ENCODE data around the gene KCNIP1. TPM values are rescaled to one million over a fixed set of nuclear protein-coding genes. Genes with fewer than 3 reads are reported as not detected.

KCNIP1 gene
- total and polyA plus RNA-seq, 2 experiments from 2014 or later, result 0.43 to 0.80 TPM

GRCh38 chr5:170628028-170628427 is 124.2 kb downstream of the KCNIP1 start:
- 92% methylated on average over 8 of the region's 8 CpGs for WGBS (ENCODE audit: low lambda C conversion rate, missing lambda C conversion rate)
- Histone ChIP-seq H3K36me3 (replicated peaks; ENCODE audit: insufficient read depth, low read depth) (no peaks in the 10 kb centered on the region), H3K4me1 (ENCODE audit: insufficient read depth) (peaks cover 5% of the 10 kb centered on the region), H3K4me2 (no peak overlapping the region), H3K9me2 (replicated peaks; ENCODE audit: insufficient read depth) (no peaks in the 10 kb centered on the region), H3K27ac (no peak overlapping the region), H4K20me1 (ENCODE audit: insufficient read depth, poor library complexity, severe bottlenecking) (no peaks in the 10 kb centered on the region), H3K9me3 (ENCODE audit: low read depth) (no peaks in the 10 kb centered on the region), H3K27me3 (peaks cover 10% of the 10 kb centered on the region), H3K79me2 (no peaks in the 10 kb centered on the region), H2AFZ (no peak overlapping the region), H3K4me3 (no peak overlapping the region)
- TF ChIP-seq EZH2 (IDR thresholded peaks at IDR 0.05; ENCODE audit: borderline replicate concordance), result no peak
- no peak for TF ChIP-seq EZH2phosphoT487 (IDR thresholded peaks at IDR 0.05; ENCODE audit: low read depth, severe bottlenecking, unreplicated experiment)
- TF ChIP-seq CTCF (IDR thresholded peaks at IDR 0.05; ENCODE audit: poor library complexity), result no peak
- DNase-seq (ENCODE audit: low spot score), result no peak

- H3K79me2 ChIP-seq, result no peaks in the 10 kb centered on the region
- TF ChIP-seq EZH2 (IDR thresholded peaks at IDR 0.05; ENCODE audit: borderline replicate concordance), result no peak
- WGBS (ENCODE audit: low lambda C conversion rate, missing lambda C conversion rate), result 92% methylated on average over 19 of the region's 19 CpGs
- no peaks in the 10 kb centered on the region for H3K36me3 ChIP-seq (replicated peaks; ENCODE audit: insufficient read depth, low read depth)
- no peak overlapping the region for H2AFZ ChIP-seq
- no peak overlapping the region for H3K4me2 ChIP-seq
- no peaks in the 10 kb centered on the region for H3K9me2 ChIP-seq (replicated peaks; ENCODE audit: insufficient read depth)
- no peaks in the 10 kb centered on the region for H3K9me3 ChIP-seq (ENCODE audit: low read depth)
- peaks cover 11% of the 10 kb centered on the region for H3K4me1 ChIP-seq (ENCODE audit: insufficient read depth)
- H3K4me3 ChIP-seq, result no peak overlapping the region
- H4K20me1 ChIP-seq (ENCODE audit: insufficient read depth, poor library complexity, severe bottlenecking), result no peaks in the 10 kb centered on the region
- H3K27me3 ChIP-seq, result peaks cover 10% of the 10 kb centered on the region
- H3K27ac ChIP-seq, result no peak overlapping the region
- DNase-seq (ENCODE audit: low spot score), result no peak
Observed at GRCh38 chr5:170628691-170629565, 125.1 kb downstream of the KCNIP1 start.

- H3K27me3 ChIP-seq, result peaks cover 10% of the 10 kb centered on the region
- no peak overlapping the region for H3K4me3 ChIP-seq
- H4K20me1 ChIP-seq (ENCODE audit: insufficient read depth, poor library complexity, severe bottlenecking), result no peaks in the 10 kb centered on the region
- H2AFZ ChIP-seq, result no peak overlapping the region
- peaks cover 14% of the 10 kb centered on the region for H3K4me1 ChIP-seq (ENCODE audit: insufficient read depth)
- H3K9me3 ChIP-seq (ENCODE audit: low read depth), result no peaks in the 10 kb centered on the region
- no peak overlapping the region for H3K4me2 ChIP-seq
- DNase-seq (ENCODE audit: low spot score), result no peak
- WGBS (ENCODE audit: low lambda C conversion rate, missing lambda C conversion rate), result 83% methylated on average over 7 of the region's 7 CpGs
- no peaks in the 10 kb centered on the region for H3K79me2 ChIP-seq
- no peaks in the 10 kb centered on the region for H3K36me3 ChIP-seq (replicated peaks; ENCODE audit: insufficient read depth, low read depth)
- no peaks in the 10 kb centered on the region for H3K9me2 ChIP-seq (replicated peaks; ENCODE audit: insufficient read depth)
- TF ChIP-seq EZH2phosphoT487 (IDR thresholded peaks at IDR 0.05; ENCODE audit: low read depth, severe bottlenecking, unreplicated experiment) (no peak), CTCF (IDR thresholded peaks at IDR 0.05; ENCODE audit: poor library complexity) (no peak)
- no peak overlapping the region for H3K27ac ChIP-seq
Observed at GRCh38 chr5:170629566-170630175, 125.9 kb downstream of the KCNIP1 start.

GRCh38 chr5:170630226-170630625 is 126.4 kb downstream of the KCNIP1 start:
- H3K4me1 ChIP-seq (ENCODE audit: insufficient read depth), result peaks cover 14% of the 10 kb centered on the region
- no peak overlapping the region for H3K4me3 ChIP-seq
- no peak overlapping the region for H2AFZ ChIP-seq
- no peak for TF ChIP-seq EZH2 (IDR thresholded peaks at IDR 0.05; ENCODE audit: borderline replicate concordance)
- no peak for TF ChIP-seq EZH2phosphoT487 (IDR thresholded peaks at IDR 0.05; ENCODE audit: low read depth, severe bottlenecking, unreplicated experiment)
- TF ChIP-seq CTCF (IDR thresholded peaks at IDR 0.05; ENCODE audit: poor library complexity), result no peak
- no peaks in the 10 kb centered on the region for H4K20me1 ChIP-seq (ENCODE audit: insufficient read depth, poor library complexity, severe bottlenecking)
- H3K4me2 ChIP-seq, result no peak overlapping the region
- H3K79me2 ChIP-seq, result no peaks in the 10 kb centered on the region
- H3K9me2 ChIP-seq (replicated peaks; ENCODE audit: insufficient read depth), result no peaks in the 10 kb centered on the region
- 94% methylated on average over 8 of the region's 8 CpGs for WGBS (ENCODE audit: low lambda C conversion rate, missing lambda C conversion rate)
- no peak for DNase-seq (ENCODE audit: low spot score)
- H3K9me3 ChIP-seq (ENCODE audit: low read depth), result no peaks in the 10 kb centered on the region
- no peak overlapping the region for H3K27ac ChIP-seq
- H3K27me3 ChIP-seq, result peaks cover 6% of the 10 kb centered on the region
- H3K36me3 ChIP-seq (replicated peaks; ENCODE audit: insufficient read depth, low read depth), result no peaks in the 10 kb centered on the region

All from hepatocyte (in vitro differentiated cells).